Colonic mucosa (tissue), 4 donors: Measurements from ENCODE around the gene TMEM135. TPM values are rescaled to one million over a fixed set of nuclear protein-coding genes. Genes with fewer than 3 reads are reported as not detected.
A peak's percentile ranks its signal among the peaks of the same experiment; 100 is the strongest.

Experiments used
- DNase-seq: peaks from one replicate; pipeline ENCODE4 v3.0.0-alpha.2; 2020
- H3K27ac ChIP-seq: fragments of 200-600 bp; one replicate; pipeline ENCODE4 v1.8.0; 2021
- H3K27me3 ChIP-seq: fragments of 200-600 bp; one replicate; pipeline ENCODE4 v1.8.0; 2021
- H3K36me3 ChIP-seq: fragments of 200-600 bp; one replicate; pipeline ENCODE4 v1.8.0; 2021
- H3K4me1 ChIP-seq: fragments of 200-600 bp; one replicate; pipeline ENCODE4 v1.8.0; 2021; ENCODE audit warnings: mild to moderate bottlenecking
- H3K4me3 ChIP-seq: fragments of 200-600 bp; one replicate; pipeline ENCODE4 v1.8.0; 2021
- H3K9ac ChIP-seq, 2 donors: one replicate each; pipeline ENCODE4 v1.7.0; 2013; ENCODE audit warnings: control low read depth in 2 of 2, low read depth in 2 of 2, low read length in 2 of 2
- H3K9me3 ChIP-seq: fragments of 200-600 bp; one replicate; pipeline ENCODE4 v1.8.0; 2021
- intact Hi-C: fragments of 100-400 bp; cut with DNase I; formaldehyde crosslinking; loops from one replicate; pipeline ENCODE4 v1.14.1; 2022
- total RNA-seq, 2 donors: library from RNA; stranded (reverse); fragmentation: NEBNext Ultra II Directional in 1 of 2; extraction: Animal tissue kit (Norgen Biotek cat#: 25700) in 1 of 2; gene quantifications; one replicate each; pipeline ENCODE4 v1.2.1, GENCODE V29; 2021
- TF ChIP-seq, protein P1 (sequence below): fragments of 200-600 bp; IDR thresholded peaks from one replicate; pipeline ENCODE4 v1.8.0; 2022; ENCODE audit warnings: antibody characterized with exemption, mild to moderate bottlenecking
- donor health status: healthy.
- donor health status: DM: no; HTN: no; CAD: no.
- donor health status: DM: no; HTN: no; CAD: no.

Gene TMEM135
- total RNA-seq, 2 donors from 2014 or later: 28.8 to 41.4 TPM

DNA sequence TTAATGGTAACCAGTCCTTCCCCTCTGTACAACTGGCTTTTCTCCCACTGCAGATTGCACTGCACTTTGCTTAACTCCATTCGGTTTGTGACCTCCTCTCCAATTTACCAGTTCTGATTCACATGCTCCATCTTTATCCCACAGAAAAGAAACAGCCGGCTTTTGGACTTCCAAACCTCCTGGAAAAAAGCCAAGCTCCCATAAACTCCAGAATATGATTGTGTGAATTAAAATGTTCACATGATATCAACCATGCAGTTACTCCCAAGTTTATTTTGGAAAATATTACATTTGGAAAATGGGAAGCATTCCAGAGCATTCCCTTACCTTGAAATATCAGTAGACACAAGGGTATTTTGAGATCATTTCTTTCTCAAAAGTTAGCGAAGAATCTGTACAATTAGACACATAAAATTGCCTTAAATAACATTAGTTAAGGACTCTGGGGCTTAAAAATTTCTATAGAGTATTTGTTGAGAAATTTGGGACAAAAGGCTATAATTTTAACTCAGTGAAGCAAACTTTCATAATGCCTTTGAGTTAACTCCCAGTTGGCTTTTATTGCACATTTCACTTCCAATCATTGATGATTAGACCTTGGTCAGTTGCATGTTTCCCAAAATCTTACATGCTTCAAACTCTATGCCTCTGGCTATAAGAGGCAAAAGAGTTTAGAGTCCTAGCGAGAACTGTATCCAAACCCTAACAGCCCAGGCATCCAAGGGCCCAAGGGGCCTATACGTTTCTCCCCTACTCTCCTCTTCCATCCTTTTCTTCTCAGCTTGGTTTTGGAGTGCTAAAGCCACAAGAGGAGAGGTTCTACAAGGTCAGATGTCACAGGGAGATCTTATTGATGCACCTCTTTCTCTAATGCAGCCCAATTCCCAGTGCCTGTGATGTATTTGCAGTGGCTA, 23.6 kb upstream of the TMEM135 start:
- no peaks in the 10 kb centered on the region for H3K4me1 ChIP-seq
- intact Hi-C loops: no loop called here
- H3K9me3 ChIP-seq: no peaks in the 10 kb centered on the region
- H3K27me3 ChIP-seq: no peaks in the 10 kb centered on the region
- H3K9ac ChIP-seq: no peak overlapping the region
- no peak overlapping the region for H3K4me3 ChIP-seq
- no peaks in the 10 kb centered on the region for H3K36me3 ChIP-seq
- no peak overlapping the region for H3K27ac ChIP-seq
- TF ChIP-seq, protein P1, sequence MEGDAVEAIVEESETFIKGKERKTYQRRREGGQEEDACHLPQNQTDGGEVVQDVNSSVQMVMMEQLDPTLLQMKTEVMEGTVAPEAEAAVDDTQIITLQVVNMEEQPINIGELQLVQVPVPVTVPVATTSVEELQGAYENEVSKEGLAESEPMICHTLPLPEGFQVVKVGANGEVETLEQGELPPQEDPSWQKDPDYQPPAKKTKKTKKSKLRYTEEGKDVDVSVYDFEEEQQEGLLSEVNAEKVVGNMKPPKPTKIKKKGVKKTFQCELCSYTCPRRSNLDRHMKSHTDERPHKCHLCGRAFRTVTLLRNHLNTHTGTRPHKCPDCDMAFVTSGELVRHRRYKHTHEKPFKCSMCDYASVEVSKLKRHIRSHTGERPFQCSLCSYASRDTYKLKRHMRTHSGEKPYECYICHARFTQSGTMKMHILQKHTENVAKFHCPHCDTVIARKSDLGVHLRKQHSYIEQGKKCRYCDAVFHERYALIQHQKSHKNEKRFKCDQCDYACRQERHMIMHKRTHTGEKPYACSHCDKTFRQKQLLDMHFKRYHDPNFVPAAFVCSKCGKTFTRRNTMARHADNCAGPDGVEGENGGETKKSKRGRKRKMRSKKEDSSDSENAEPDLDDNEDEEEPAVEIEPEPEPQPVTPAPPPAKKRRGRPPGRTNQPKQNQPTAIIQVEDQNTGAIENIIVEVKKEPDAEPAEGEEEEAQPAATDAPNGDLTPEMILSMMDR: no peak
- no peak for DNase-seq

GRCh38 chr11:87015645-87016044, 22.1 kb upstream of the TMEM135 start:
- H3K9ac ChIP-seq: no peak overlapping the region
- no peak for DNase-seq
- no peaks in the 10 kb centered on the region for H3K27me3 ChIP-seq
- no peaks in the 10 kb centered on the region for H3K4me1 ChIP-seq
- intact Hi-C loops: no loop called here
- no peak overlapping the region for H3K27ac ChIP-seq
- H3K36me3 ChIP-seq: no peaks in the 10 kb centered on the region
- no peak overlapping the region for H3K4me3 ChIP-seq
- H3K9me3 ChIP-seq: no peaks in the 10 kb centered on the region
- TF ChIP-seq, protein P1: no peak

DNA sequence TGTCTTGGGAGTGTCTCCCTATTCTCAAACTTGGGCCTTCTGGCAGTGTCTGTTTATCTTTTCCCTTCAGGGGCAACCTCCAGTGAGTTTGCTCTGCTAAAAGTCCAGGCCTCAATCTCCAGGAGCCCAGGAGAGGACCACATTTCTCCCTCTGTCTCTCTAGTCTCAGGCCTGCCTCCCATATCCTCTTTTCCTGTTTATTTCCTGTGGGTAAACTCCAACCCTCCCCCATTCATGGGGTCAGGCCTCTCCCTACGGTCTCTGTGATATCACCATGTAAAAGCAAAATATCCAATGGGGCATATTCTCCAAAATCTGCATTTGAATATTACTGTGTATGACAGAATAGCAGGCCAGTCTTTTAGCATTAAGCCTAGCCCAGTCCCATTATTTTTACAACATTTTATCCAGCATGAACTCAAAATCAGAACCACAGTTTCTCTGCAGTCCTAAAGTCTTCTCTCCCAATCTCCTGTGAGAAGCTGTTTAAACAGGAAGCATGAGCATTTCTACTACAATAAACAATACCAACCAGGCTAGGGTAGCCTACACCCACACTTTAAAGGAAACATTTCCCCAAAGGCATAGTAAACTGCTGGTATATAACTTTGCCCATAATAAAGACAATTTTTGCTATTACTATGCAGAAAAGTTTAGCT, 18.0 kb upstream of the TMEM135 start:
- TF ChIP-seq, protein P1: no peak
- Histone ChIP-seq H3K9me3 (no peaks in the 10 kb centered on the region), H3K36me3 (no peaks in the 10 kb centered on the region), H3K9ac (no peak overlapping the region), H3K4me3 (no peak overlapping the region), H3K27ac (peak overlapping the region; percentile 11), H3K27me3 (no peaks in the 10 kb centered on the region), H3K4me1 (no peaks in the 10 kb centered on the region)
- no peak for DNase-seq
- intact Hi-C loops: no loop called here

DNA sequence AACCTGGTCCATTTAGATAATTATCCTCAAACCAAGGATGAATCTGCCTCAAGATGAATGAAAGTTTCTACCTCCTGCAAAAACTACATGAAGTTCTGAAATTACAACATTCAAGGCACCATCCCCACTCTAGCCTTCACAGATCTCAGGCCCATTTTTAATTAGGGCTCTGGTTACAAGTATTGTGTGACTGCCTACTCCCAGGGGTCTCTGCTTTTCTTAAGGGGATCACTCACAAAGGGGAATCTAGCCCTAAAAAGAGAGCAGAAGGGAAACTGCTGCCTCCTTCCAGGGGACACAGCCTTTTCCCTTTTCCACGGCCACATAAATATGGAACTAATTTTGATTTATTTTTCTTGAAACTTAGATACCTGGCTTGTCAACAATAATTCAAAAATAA, 17.4 kb upstream of the TMEM135 start:
- Histone ChIP-seq H3K36me3 (no peaks in the 10 kb centered on the region), H3K4me1 (no peaks in the 10 kb centered on the region), H3K4me3 (no peak overlapping the region), H3K27ac (no peak overlapping the region), H3K9ac (no peak overlapping the region), H3K9me3 (no peaks in the 10 kb centered on the region), H3K27me3 (no peaks in the 10 kb centered on the region)
- no peak for DNase-seq
- TF ChIP-seq, protein P1: no peak
- intact Hi-C loops: no loop called here

GRCh38 chr11:87020764-87021365, 16.9 kb upstream of the TMEM135 start:
- no peak overlapping the region for H3K4me3 ChIP-seq
- DNase-seq: no peak
- no peak overlapping the region for H3K27ac ChIP-seq
- H3K9ac ChIP-seq: no peak overlapping the region
- no peaks in the 10 kb centered on the region for H3K27me3 ChIP-seq
- TF ChIP-seq, protein P1: no peak
- intact Hi-C loops: no loop called here
- no peaks in the 10 kb centered on the region for H3K36me3 ChIP-seq
- H3K4me1 ChIP-seq: no peaks in the 10 kb centered on the region
- H3K9me3 ChIP-seq: no peaks in the 10 kb centered on the region
